HG02759 (cell line): Measurements from ENCODE around the gene CNST.
"Not testable (repeated sequence)": the region's sequence is repeated elsewhere in the genome, so short reads cannot be mapped to it uniquely, and the experiment has no call there.

Experiments used
- ATAC-seq: cut with Tn5 transposase; IDR thresholded peaks from one replicate; pipeline ENCODE4 v1.9.1; 2021; ENCODE audit warnings: mild to moderate bottlenecking, moderate library complexity; ENCODE audit not compliant: unreplicated experiment

CNST gene

GRCh38 chr1:246618240-246618808, 52.1 kb downstream of the CNST start:
- no peak for ATAC-seq

GRCh38 chr1:246622035-246622652, 55.9 kb downstream of the CNST start:
- ATAC-seq, result no peak

- ATAC-seq, result no peak
Observed at GRCh38 chr1:246624091-246624490, 57.8 kb downstream of the CNST start.

GRCh38 chr1:246629030-246629429, 62.8 kb downstream of the CNST start:
- peak; percentile 97 for ATAC-seq

- ATAC-seq, result peak; percentile 40
Observed at GRCh38 chr1:246629976-246630375, 63.7 kb downstream of the CNST start.

- ATAC-seq, result no peak
Observed at GRCh38 chr1:246631426-246631825, 65.2 kb downstream of the CNST start.

GRCh38 chr1:246632281-246633168, 66.3 kb downstream of the CNST start:
- no peak for ATAC-seq

GRCh38 chr1:246634659-246635058, 68.4 kb downstream of the CNST start:
- not testable (repeated sequence) for ATAC-seq

GRCh38 chr1:246638941-246639655, 72.8 kb downstream of the CNST start:
- no peak for ATAC-seq

GRCh38 chr1:246639732-246640131, 73.5 kb downstream of the CNST start:
- ATAC-seq, result no peak

GRCh38 chr1:246640747-246641146, 74.5 kb downstream of the CNST start:
- no peak for ATAC-seq

- no peak for ATAC-seq
Observed at GRCh38 chr1:246641394-246641793, 75.1 kb downstream of the CNST start.

- no peak for ATAC-seq
Observed at GRCh38 chr1:246642719-246643118, 76.5 kb downstream of the CNST start.

GRCh38 chr1:246647113-246647512, 80.9 kb downstream of the CNST start:
- ATAC-seq, result no peak

GRCh38 chr1:246647513-246647912, 81.3 kb downstream of the CNST start:
- ATAC-seq, result no peak

- no peak for ATAC-seq
Observed at GRCh38 chr1:246651012-246651695, 84.9 kb downstream of the CNST start.

- ATAC-seq, result no peak
Observed at GRCh38 chr1:246658567-246658966, 92.3 kb downstream of the CNST start.

GRCh38 chr1:246659594-246660140, 93.4 kb downstream of the CNST start:
- ATAC-seq, result no peak

- no peak for ATAC-seq
Observed at GRCh38 chr1:246661451-246661850, 95.2 kb downstream of the CNST start.

- no peak for ATAC-seq
Observed at GRCh38 chr1:246667773-246668172, 101.5 kb downstream of the CNST start.
